Vagina (tissue), 2 donors: ENCODE measurements around the gene TUBA3D.
"Not testable (repeated sequence)": the region's sequence is repeated elsewhere in the genome, so short reads cannot be mapped to it uniquely, and the experiment has no call there.

Experiments
- POLR2AphosphoS5 ChIP-seq, 2 donors: sonication (generic); formaldehyde crosslinking; IDR thresholded peaks; one replicate each; pipeline ENCODE4 v1.9.0; 2017; ENCODE audit warnings: antibody characterized with exemption in 2 of 2, mild to moderate bottlenecking in 2 of 2, low read depth in 1 of 2; ENCODE audit not compliant: insufficient read depth in 1 of 2
- TF ChIP-seq, protein P1 (sequence below), 3 experiments: fragments of 450-650 bp in 2 of 3; fragments of 200-600 bp in 1 of 3; sonication (generic) in 1 of 3; IDR thresholded peaks; one replicate each; pipeline ENCODE4 v1.5.1; 2017 to 2019; ENCODE audit warnings: antibody characterized with exemption in 3 of 3, mild to moderate bottlenecking in 2 of 3, moderate library complexity in 2 of 3

DNA sequence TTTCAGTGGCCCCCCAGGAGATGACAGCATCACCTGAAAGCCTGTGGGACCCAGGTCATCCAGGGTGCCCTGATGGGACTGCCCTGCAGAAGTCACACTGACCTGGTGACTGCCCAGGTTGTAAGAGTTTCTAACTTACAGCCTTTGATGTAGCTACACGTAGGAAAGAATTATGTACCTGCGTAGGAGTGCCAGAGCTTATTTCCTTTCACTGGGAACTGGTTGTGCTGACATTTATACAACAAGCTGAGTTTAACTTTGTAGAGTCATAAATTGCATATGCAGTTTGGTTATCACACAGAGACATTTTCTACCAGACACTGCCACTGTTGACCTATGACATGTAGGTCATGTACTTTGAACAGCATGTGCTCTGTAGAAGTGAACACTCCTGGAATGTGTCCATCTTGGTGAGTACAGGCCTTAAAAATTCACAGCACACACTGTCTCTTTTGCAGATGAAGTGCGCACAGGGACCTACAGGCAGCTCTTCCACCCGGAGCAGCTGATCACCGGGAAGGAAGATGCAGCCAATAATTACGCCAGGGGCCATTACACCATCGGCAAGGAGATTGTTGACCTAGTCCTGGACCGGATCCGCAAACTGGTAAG, 3.0 kb downstream of the TUBA3D start:
- not testable (repeated sequence) for TF ChIP-seq POLR2AphosphoS5 (IDR thresholded peaks at IDR 0.05; ENCODE audit: insufficient read depth in 1 of 2, low read depth in 1 of 2)
- TF ChIP-seq, protein P1, sequence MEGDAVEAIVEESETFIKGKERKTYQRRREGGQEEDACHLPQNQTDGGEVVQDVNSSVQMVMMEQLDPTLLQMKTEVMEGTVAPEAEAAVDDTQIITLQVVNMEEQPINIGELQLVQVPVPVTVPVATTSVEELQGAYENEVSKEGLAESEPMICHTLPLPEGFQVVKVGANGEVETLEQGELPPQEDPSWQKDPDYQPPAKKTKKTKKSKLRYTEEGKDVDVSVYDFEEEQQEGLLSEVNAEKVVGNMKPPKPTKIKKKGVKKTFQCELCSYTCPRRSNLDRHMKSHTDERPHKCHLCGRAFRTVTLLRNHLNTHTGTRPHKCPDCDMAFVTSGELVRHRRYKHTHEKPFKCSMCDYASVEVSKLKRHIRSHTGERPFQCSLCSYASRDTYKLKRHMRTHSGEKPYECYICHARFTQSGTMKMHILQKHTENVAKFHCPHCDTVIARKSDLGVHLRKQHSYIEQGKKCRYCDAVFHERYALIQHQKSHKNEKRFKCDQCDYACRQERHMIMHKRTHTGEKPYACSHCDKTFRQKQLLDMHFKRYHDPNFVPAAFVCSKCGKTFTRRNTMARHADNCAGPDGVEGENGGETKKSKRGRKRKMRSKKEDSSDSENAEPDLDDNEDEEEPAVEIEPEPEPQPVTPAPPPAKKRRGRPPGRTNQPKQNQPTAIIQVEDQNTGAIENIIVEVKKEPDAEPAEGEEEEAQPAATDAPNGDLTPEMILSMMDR (IDR thresholded peaks at IDR 0.05): not testable (repeated sequence)
